Gastroesophageal sphincter (tissue), 3 donors: ENCODE measurements around the gene OR51A7.

Source experiments
- CTCF ChIP-seq, 4 experiments: fragments of 200-600 bp in 2 of 4; fragments of 450-650 bp in 2 of 4; sonication (generic) in 1 of 4; IDR thresholded peaks; one replicate each; pipeline ENCODE4 v1.5.1; 2017 to 2019; ENCODE audit warnings: antibody characterized with exemption in 4 of 4, mild to moderate bottlenecking in 2 of 4, moderate library complexity in 2 of 4
- POLR2AphosphoS5 ChIP-seq: sonication (generic); formaldehyde crosslinking; IDR thresholded peaks from one replicate; pipeline ENCODE4 v1.6.1; 2017; ENCODE audit warnings: antibody characterized with exemption

DNA sequence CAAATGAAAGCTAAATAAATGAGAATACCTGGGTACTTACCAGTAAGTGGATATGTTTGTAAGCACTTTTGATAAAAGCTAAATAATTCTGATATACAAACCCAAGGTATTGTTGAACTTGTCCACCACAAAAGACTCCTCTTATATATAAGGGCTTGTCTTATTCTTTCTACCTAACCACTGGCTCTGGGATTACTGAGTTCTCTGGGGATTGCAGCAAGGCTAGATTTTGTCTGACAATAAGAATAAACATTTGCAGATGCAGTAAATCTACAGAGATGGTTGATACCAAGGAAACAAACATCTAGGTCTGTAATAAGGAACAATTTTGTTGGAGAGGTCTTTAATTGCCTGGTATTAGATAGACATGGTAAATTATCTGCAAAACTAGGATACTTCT is 43.9 kb downstream of the OR51A7 start, which contains the start of gene OR51A4:
- TF ChIP-seq POLR2AphosphoS5 (no peak), CTCF (IDR thresholded peaks at IDR 0.05) (no peak)
